Transverse colon (tissue), 4 donors: ENCODE measurements around the gene SLC19A1. TPM values are rescaled to one million over a fixed set of nuclear protein-coding genes. Genes with fewer than 3 reads are reported as not detected.
A peak's percentile ranks its signal among the peaks of the same experiment; 100 is the strongest.
"Not testable (repeated sequence)": the region's sequence is repeated elsewhere in the genome, so short reads cannot be mapped to it uniquely, and the experiment has no call there.

Experiments
- DNase-seq: peaks from one replicate; pipeline ENCODE4 v3.0.0-alpha.2; 2019
- H3K27ac ChIP-seq, 4 donors: fragments of 200-600 bp; sonication (generic); 2 replicates each; pipeline ENCODE4 v1.5.1; 2016 to 2018; ENCODE audit warnings: inconsistent platforms in 4 of 4
- H3K27me3 ChIP-seq: fragments of 200-600 bp; sonication (generic); 2 replicates; pipeline ENCODE4 v1.5.1; 2017; ENCODE audit warnings: inconsistent platforms
- H3K36me3 ChIP-seq, 4 donors: fragments of 200-600 bp; sonication (generic); 2 replicates each; pipeline ENCODE4 v1.5.1; 2017 to 2019; ENCODE audit warnings: inconsistent platforms in 4 of 4
- H3K4me1 ChIP-seq, 4 donors: fragments of 200-600 bp; sonication (generic); 2 replicates each; pipeline ENCODE4 v1.5.1; 2017 to 2020; ENCODE audit warnings: inconsistent platforms in 4 of 4
- H3K4me3 ChIP-seq, 4 donors: fragments of 200-600 bp; sonication (generic); 1 replicate in 1 of 4; 2 replicates in 3 of 4; pipeline versions ENCODE4 v1.5.1 to v1.6.1; 2017 to 2019; ENCODE audit warnings: inconsistent platforms in 4 of 4
- H3K9me3 ChIP-seq, 2 donors: fragments of 200-600 bp; sonication (generic); 2 replicates each; pipeline ENCODE4 v1.5.1; 2017 to 2019; ENCODE audit warnings: inconsistent platforms in 2 of 2
- CTCF ChIP-seq, 5 experiments: fragments of 200-600 bp in 3 of 5; fragments of 450-650 bp in 2 of 5; sonication (generic) in 3 of 5; IDR thresholded peaks; 1 replicate in 2 of 5; 2 replicates in 3 of 5; pipeline ENCODE4 v1.5.1; 2016 to 2017; ENCODE audit warnings: antibody characterized with exemption in 5 of 5, inconsistent platforms in 3 of 5, mild to moderate bottlenecking in 2 of 5, moderate library complexity in 1 of 5
- EP300 ChIP-seq: sonication (generic); formaldehyde crosslinking; IDR thresholded peaks from one replicate; pipeline ENCODE4 v1.6.1; 2017; ENCODE audit warnings: antibody characterized with exemption, low read depth
- POLR2A ChIP-seq: fragments of 450-650 bp; IDR thresholded peaks from one replicate; pipeline ENCODE4 v1.6.1; 2016; ENCODE audit warnings: antibody characterized with exemption, mild to moderate bottlenecking, moderate library complexity
- POLR2AphosphoS5 ChIP-seq, 3 donors: sonication (generic); formaldehyde crosslinking; IDR thresholded peaks; one replicate each; pipeline ENCODE4 v1.6.1; 2016; ENCODE audit warnings: antibody characterized with exemption in 3 of 3
- WGBS, 2 donors: methylation state at CpG; one replicate each; pipeline ENCODE4 v1.1.5; 2018; ENCODE audit warnings: low coverage in 1 of 2; 5-methylcytosine and 5-hydroxymethylcytosine counted together
- in situ Hi-C, 4 donors: fragments of 200-750 bp; cut with MboI; loops; one replicate each; pipeline versions ENCODE4 v1.15.0 to v1.15.1; 2017; ENCODE audit warnings: low sequenced_read_pairs in 3 of 4, low pct_ligation_motif_present in 1 of 4, low pct_unique_long_range_greater_than_20kb in 1 of 4
- intact Hi-C: fragments of 100-400 bp; cut with DNase I; formaldehyde crosslinking; loops from one replicate; pipeline ENCODE4 v1.15.1; 2023; ENCODE audit warnings: low total_unique reads
- total RNA-seq, 4 donors: library from RNA; depleted of rRNA; stranded (reverse); fragments of >200 nt; gene quantifications; one replicate each; pipeline ENCODE4 v1.1.0, GENCODE V29; 2016

Gene SLC19A1
- total RNA-seq, 4 donors from 2014 or later, result 8.3 to 24.1 (median 17.3) TPM

GRCh38 chr21:45528028-45528705 is 14.1 kb downstream of the SLC19A1 start:
- 93% methylated on average over 18 of the region's 18 CpGs; no CpG with 5 or more reads in 1 of the 2 donors for WGBS, 2 donors
- in situ Hi-C loops, result no loop called here

GRCh38 chr21:45527151-45527999 is 14.9 kb downstream of the SLC19A1 start:
- H3K36me3 ChIP-seq, intact Hi-C loops, H3K27ac ChIP-seq, H3K27me3 ChIP-seq, H3K9me3 ChIP-seq, H3K4me3 ChIP-seq, in situ Hi-C loops: not testable (repeated sequence)
- 87 to 100% methylated on average over 2 to 19 of the region's 19 CpGs for WGBS, 2 donors
- peaks cover 0 to 11% (median 8%) of the 10 kb centered on the region in 4 donors for H3K4me1 ChIP-seq
- DNase-seq, result peak; percentile 12

More at GRCh38 chr21:45528028-45528705, 14.1 kb downstream of the SLC19A1 start:
- Histone ChIP-seq H3K27ac (no peak overlapping the region), H3K27me3 (no peaks in the 10 kb centered on the region), H3K36me3 (no peaks in the 10 kb centered on the region), H3K4me3 (no peak overlapping the region), H3K9me3 (no peaks in the 10 kb centered on the region), H3K4me1 (peaks cover 0 to 19% (median 13%) of the 10 kb centered on the region in 4 donors)
- peak; percentile 6 for DNase-seq
- intact Hi-C loops, result no loop called here
- TF ChIP-seq POLR2AphosphoS5 (IDR thresholded peaks at IDR 0.05), result no peak
- no peak for TF ChIP-seq CTCF (IDR thresholded peaks at IDR 0.05)
- no peak for TF ChIP-seq POLR2A
- no peak for TF ChIP-seq EP300

GRCh38 chr21:45525910-45526306 is 16.3 kb downstream of the SLC19A1 start:
- intact Hi-C loops (no loop called here), in situ Hi-C loops (no loop called here)
- Histone ChIP-seq H3K9me3 (peaks cover 4% of the 10 kb centered on the region in 2 donors), H3K27ac (no peak overlapping the region), H3K4me3 (no peak overlapping the region), H3K27me3 (no peaks in the 10 kb centered on the region), H3K36me3 (peaks cover 0 to 7% (median 0%) of the 10 kb centered on the region in 4 donors), H3K4me1 (peaks cover 0 to 10% (median 7%) of the 10 kb centered on the region in 4 donors)
- 88 to 95% methylated on average over 4 to 11 of the region's 11 CpGs for WGBS, 2 donors
- no peak for TF ChIP-seq CTCF (IDR thresholded peaks at IDR 0.05)
- TF ChIP-seq POLR2A, result no peak
- no peak for TF ChIP-seq POLR2AphosphoS5 (IDR thresholded peaks at IDR 0.05)
- no peak for TF ChIP-seq EP300
- peak; percentile 7 for DNase-seq

- Histone ChIP-seq H3K4me1 (peaks cover 0 to 10% (median 7%) of the 10 kb centered on the region in 4 donors), H3K36me3 (peaks cover 0 to 7% (median 0%) of the 10 kb centered on the region in 4 donors), H3K4me3 (no peak overlapping the region), H3K27ac (peak overlapping the region in 2 of 4 donors; percentile 2 to 20), H3K27me3 (no peaks in the 10 kb centered on the region), H3K9me3 (peaks cover 4 to 5% of the 10 kb centered on the region in 2 donors)
- TF ChIP-seq CTCF (IDR thresholded peaks at IDR 0.05) (no peak), POLR2A (peak; percentile 16)
- 73% methylated on average over 29 of the region's 29 CpGs; no CpG with 5 or more reads in 1 of the 2 donors for WGBS, 2 donors
- in situ Hi-C loops (no loop called here), intact Hi-C loops (no loop called here)
- peak; percentile 76 for DNase-seq
Measured at GRCh38 chr21:45525153-45525909, 16.9 kb downstream of the SLC19A1 start.
